GM23338 (cell line): Measurements from ENCODE around the gene TLR1. TPM values are rescaled to one million over a fixed set of nuclear protein-coding genes. Genes with fewer than 3 reads are reported as not detected.

Source experiments
- ATAC-seq: fragments of 200-7000 bp; cut with Tn5 transposase; 3 replicates; pipeline ENCODE4 v1.9.1; 2020
- DNase-seq: peaks from one replicate; pipeline ENCODE4 v3.0.0-alpha.2; 2015; ENCODE audit warnings: low spot score
- H2AFZ ChIP-seq: fragments of 200-600 bp; sonication (generic); 2 replicates; pipeline ENCODE4 v1.8.0; 2016; ENCODE audit warnings: antibody characterized with exemption, mild to moderate bottlenecking, moderate library complexity
- H3F3A ChIP-seq: fragments of 200-600 bp; sonication (generic); replicated peaks from 2 replicates; pipeline ENCODE4 v1.8.0; 2017; ENCODE audit warnings: antibody characterized with exemption, mixed run types, low read depth
- H3K27ac ChIP-seq: fragments of 200-600 bp; sonication (generic); 2 replicates; pipeline ENCODE4 v1.6.1; 2016; ENCODE audit warnings: low read depth
- H3K27me3 ChIP-seq: fragments of 200-600 bp; sonication (generic); 2 replicates; pipeline ENCODE4 v1.8.0; 2016; ENCODE audit warnings: mild to moderate bottlenecking, mixed run types, moderate library complexity; ENCODE audit not compliant: insufficient read depth
- H3K36me3 ChIP-seq: fragments of 200-600 bp; sonication (generic); 2 replicates; pipeline ENCODE4 v1.8.0; 2016; ENCODE audit warnings: mild to moderate bottlenecking; ENCODE audit not compliant: insufficient read depth
- H3K4me1 ChIP-seq: fragments of 200-600 bp; sonication (generic); 2 replicates; pipeline ENCODE4 v1.8.0; 2016; ENCODE audit warnings: mild to moderate bottlenecking, moderate library complexity; ENCODE audit not compliant: insufficient read depth
- H3K4me2 ChIP-seq: fragments of 200-600 bp; sonication (generic); 2 replicates; pipeline ENCODE4 v1.7.1; 2017; ENCODE audit warnings: mixed run types
- H3K4me3 ChIP-seq: fragments of 200-600 bp; sonication (generic); 2 replicates; pipeline ENCODE4 v1.6.1; 2016; ENCODE audit warnings: mixed run types
- H3K79me2 ChIP-seq: fragments of 200-600 bp; sonication (generic); replicated peaks from 2 replicates; pipeline ENCODE4 v1.8.0; 2017; ENCODE audit warnings: mild to moderate bottlenecking; ENCODE audit not compliant: insufficient read depth
- H3K9me2 ChIP-seq: fragments of 200-600 bp; sonication (generic); 2 replicates; pipeline ENCODE4 v1.8.0; 2017; ENCODE audit not compliant: insufficient read depth
- H4K20me1 ChIP-seq: fragments of 200-600 bp; sonication (generic); replicated peaks from 2 replicates; pipeline ENCODE4 v1.8.0; 2017; ENCODE audit warnings: mild to moderate bottlenecking; ENCODE audit not compliant: insufficient read depth
- H3K27ac Mint-ChIP-seq: 2 replicates; pipeline ENCODE4 v1.8.0; 2020; ENCODE audit warnings: inconsistent platforms, mild to moderate bottlenecking, moderate library complexity, mixed read lengths
- H3K27me3 Mint-ChIP-seq: 3 replicates; pipeline ENCODE4 v1.8.0; 2022; ENCODE audit warnings: low read depth, mild to moderate bottlenecking, moderate library complexity, mixed read lengths, inconsistent platforms; ENCODE audit not compliant: insufficient read depth, poor library complexity
- H3K36me3 Mint-ChIP-seq: 3 replicates; pipeline ENCODE4 v1.8.0; 2021; ENCODE audit warnings: low read depth, mild to moderate bottlenecking, inconsistent platforms, moderate library complexity, mixed read lengths
- H3K4me1 Mint-ChIP-seq: 3 replicates; pipeline ENCODE4 v1.8.0; 2020; ENCODE audit warnings: mild to moderate bottlenecking, inconsistent platforms, mixed read lengths
- H3K4me3 Mint-ChIP-seq: 3 replicates; pipeline ENCODE4 v1.8.0; 2021; ENCODE audit warnings: moderate library complexity, mild to moderate bottlenecking, inconsistent platforms, mixed read lengths
- H3K9me3 Mint-ChIP-seq: 3 replicates; pipeline ENCODE4 v1.8.0; 2020; ENCODE audit warnings: moderate library complexity, mild to moderate bottlenecking, inconsistent platforms, mixed read lengths
- CREB1 ChIP-seq: fragments of 250-450 bp; sonication (Bioruptor Pico); IDR thresholded peaks from 2 replicates; pipeline ENCODE4 v1.5.0; 2020; ENCODE audit warnings: low read depth, mild to moderate bottlenecking, moderate library complexity
- CTCF ChIP-seq, 2 experiments: fragments of 200-600 bp in 1 of 2; sonication (generic) in 1 of 2; conservative IDR thresholded peaks; 2 replicates each; pipeline versions ENCODE4 v1.5.1 to v1.6.1; 2016 to 2017; ENCODE audit warnings: antibody characterized with exemption in 2 of 2, low read depth in 2 of 2, mild to moderate bottlenecking in 2 of 2, moderate library complexity in 1 of 2
- EZH2 ChIP-seq: fragments of 200-600 bp; sonication (generic); IDR thresholded peaks from one replicate; pipeline ENCODE4 v1.8.0; 2017; ENCODE audit warnings: antibody characterized with exemption, mild to moderate bottlenecking, low read depth; ENCODE audit not compliant: unreplicated experiment
- JUNB ChIP-seq: IDR thresholded peaks from one replicate; pipeline ENCODE4 v1.6.1; 2016; ENCODE audit warnings: antibody characterized with exemption; ENCODE audit not compliant: unreplicated experiment
- NANOG ChIP-seq: IDR thresholded peaks from 2 replicates; pipeline ENCODE4 v1.6.1; 2016; ENCODE audit warnings: antibody characterized with exemption, borderline replicate concordance
- POLR2AphosphoS5 ChIP-seq: IDR thresholded peaks from 2 replicates; pipeline ENCODE4 v1.6.1; 2016; ENCODE audit warnings: antibody characterized with exemption, low read depth
- REST ChIP-seq: IDR thresholded peaks from one replicate; pipeline ENCODE4 v1.6.1; 2018; ENCODE audit warnings: antibody characterized with exemption; ENCODE audit not compliant: unreplicated experiment
- STAT1 ChIP-seq: IDR thresholded peaks from one replicate; pipeline ENCODE4 v1.6.1; 2016; ENCODE audit warnings: antibody characterized with exemption; ENCODE audit not compliant: unreplicated experiment
- ZNF114 ChIP-seq: fragments of 250-450 bp; sonication (Bioruptor Pico); IDR thresholded peaks from 2 replicates; pipeline ENCODE4 v1.5.0; 2020; ENCODE audit warnings: mild to moderate bottlenecking, moderate library complexity
- ZNF331 ChIP-seq: fragments of 250-450 bp; sonication (Bioruptor Pico); IDR thresholded peaks from 2 replicates; pipeline ENCODE4 v1.5.0; 2020; ENCODE audit warnings: low read depth, mild to moderate bottlenecking, moderate library complexity
- polyA plus RNA-seq: library from polyadenylated mRNA; unstranded; fragments of >200 nt; fragmentation: Nextera tagmentation; extraction: Ambion mirVana; gene quantifications from 2 replicates; pipeline ENCODE4 v1.2.1, GENCODE V29; 2016
- total RNA-seq: library from RNA; depleted of rRNA; stranded (reverse); fragments of >200 nt; shearing (Covaris generic); gene quantifications from 2 replicates; pipeline ENCODE4 v1.2.3, GENCODE V29; 2014
- TF ChIP-seq, protein P1 (sequence below): IDR thresholded peaks from 2 replicates; pipeline ENCODE4 v1.6.1; 2016; ENCODE audit warnings: antibody characterized with exemption
- TF ChIP-seq, protein P2 (sequence below): fragments of 250-450 bp; sonication (Bioruptor Pico); IDR thresholded peaks from 2 replicates; pipeline ENCODE4 v1.5.0; 2020; ENCODE audit warnings: mild to moderate bottlenecking, moderate library complexity

The TLR1 gene
- total and polyA plus RNA-seq, 2 experiments from 2014 or later = 0.07 TPM; not detected in 1

- TF ChIP-seq ZNF331 (CRISPR knock-in tag) (no peak), CTCF (conservative IDR thresholded peaks at IDR 0.05; ENCODE audit: low read depth in 2 of 2) (no peak), REST (no peak), EZH2 (no peak), POLR2AphosphoS5 (no peak), CREB1 (CRISPR knock-in tag) (no peak), STAT1 (no peak), ZNF114 (CRISPR knock-in tag) (no peak), NANOG (no peak), JUNB (no peak)
- TF ChIP-seq, protein P1, sequence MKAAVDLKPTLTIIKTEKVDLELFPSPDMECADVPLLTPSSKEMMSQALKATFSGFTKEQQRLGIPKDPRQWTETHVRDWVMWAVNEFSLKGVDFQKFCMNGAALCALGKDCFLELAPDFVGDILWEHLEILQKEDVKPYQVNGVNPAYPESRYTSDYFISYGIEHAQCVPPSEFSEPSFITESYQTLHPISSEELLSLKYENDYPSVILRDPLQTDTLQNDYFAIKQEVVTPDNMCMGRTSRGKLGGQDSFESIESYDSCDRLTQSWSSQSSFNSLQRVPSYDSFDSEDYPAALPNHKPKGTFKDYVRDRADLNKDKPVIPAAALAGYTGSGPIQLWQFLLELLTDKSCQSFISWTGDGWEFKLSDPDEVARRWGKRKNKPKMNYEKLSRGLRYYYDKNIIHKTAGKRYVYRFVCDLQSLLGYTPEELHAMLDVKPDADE = no peak
- TF ChIP-seq, protein P2, sequence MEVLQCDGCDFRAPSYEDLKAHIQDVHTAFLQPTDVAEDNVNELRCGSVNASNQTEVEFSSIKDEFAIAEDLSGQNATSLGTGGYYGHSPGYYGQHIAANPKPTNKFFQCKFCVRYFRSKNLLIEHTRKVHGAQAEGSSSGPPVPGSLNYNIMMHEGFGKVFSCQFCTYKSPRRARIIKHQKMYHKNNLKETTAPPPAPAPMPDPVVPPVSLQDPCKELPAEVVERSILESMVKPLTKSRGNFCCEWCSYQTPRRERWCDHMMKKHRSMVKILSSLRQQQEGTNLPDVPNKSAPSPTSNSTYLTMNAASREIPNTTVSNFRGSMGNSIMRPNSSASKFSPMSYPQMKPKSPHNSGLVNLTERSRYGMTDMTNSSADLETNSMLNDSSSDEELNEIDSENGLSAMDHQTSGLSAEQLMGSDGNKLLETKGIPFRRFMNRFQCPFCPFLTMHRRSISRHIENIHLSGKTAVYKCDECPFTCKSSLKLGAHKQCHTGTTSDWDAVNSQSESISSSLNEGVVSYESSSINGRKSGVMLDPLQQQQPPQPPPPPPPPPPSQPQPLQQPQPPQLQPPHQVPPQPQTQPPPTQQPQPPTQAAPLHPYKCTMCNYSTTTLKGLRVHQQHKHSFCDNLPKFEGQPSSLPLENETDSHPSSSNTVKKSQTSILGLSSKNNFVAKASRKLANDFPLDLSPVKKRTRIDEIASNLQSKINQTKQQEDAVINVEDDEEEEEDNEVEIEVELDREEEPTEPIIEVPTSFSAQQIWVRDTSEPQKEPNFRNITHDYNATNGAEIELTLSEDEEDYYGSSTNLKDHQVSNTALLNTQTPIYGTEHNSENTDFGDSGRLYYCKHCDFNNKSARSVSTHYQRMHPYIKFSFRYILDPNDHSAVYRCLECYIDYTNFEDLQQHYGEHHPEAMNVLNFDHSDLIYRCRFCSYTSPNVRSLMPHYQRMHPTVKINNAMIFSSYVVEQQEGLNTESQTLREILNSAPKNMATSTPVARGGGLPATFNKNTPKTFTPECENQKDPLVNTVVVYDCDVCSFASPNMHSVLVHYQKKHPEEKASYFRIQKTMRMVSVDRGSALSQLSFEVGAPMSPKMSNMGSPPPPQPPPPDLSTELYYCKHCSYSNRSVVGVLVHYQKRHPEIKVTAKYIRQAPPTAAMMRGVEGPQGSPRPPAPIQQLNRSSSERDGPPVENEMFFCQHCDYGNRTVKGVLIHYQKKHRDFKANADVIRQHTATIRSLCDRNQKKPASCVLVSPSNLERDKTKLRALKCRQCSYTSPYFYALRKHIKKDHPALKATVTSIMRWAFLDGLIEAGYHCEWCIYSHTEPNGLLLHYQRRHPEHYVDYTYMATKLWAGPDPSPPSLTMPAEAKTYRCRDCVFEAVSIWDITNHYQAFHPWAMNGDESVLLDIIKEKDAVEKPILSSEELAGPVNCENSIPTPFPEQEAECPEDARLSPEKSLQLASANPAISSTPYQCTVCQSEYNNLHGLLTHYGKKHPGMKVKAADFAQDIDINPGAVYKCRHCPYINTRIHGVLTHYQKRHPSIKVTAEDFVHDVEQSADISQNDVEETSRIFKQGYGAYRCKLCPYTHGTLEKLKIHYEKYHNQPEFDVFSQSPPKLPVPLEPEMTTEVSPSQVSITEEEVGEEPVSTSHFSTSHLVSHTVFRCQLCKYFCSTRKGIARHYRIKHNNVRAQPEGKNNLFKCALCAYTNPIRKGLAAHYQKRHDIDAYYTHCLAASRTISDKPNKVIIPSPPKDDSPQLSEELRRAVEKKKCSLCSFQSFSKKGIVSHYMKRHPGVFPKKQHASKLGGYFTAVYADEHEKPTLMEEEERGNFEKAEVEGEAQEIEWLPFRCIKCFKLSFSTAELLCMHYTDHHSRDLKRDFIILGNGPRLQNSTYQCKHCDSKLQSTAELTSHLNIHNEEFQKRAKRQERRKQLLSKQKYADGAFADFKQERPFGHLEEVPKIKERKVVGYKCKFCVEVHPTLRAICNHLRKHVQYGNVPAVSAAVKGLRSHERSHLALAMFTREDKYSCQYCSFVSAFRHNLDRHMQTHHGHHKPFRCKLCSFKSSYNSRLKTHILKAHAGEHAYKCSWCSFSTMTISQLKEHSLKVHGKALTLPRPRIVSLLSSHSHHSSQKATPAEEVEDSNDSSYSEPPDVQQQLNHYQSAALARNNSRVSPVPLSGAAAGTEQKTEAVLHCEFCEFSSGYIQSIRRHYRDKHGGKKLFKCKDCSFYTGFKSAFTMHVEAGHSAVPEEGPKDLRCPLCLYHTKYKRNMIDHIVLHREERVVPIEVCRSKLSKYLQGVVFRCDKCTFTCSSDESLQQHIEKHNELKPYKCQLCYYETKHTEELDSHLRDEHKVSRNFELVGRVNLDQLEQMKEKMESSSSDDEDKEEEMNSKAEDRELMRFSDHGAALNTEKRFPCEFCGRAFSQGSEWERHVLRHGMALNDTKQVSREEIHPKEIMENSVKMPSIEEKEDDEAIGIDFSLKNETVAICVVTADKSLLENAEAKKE (CRISPR knock-in tag) = no peak
- Mint-ChIP-seq H3K36me3 (peaks cover 14% of the 10 kb centered on the region), H3K4me3 (no peak overlapping the region), H3K9me3 (peaks cover 18% of the 10 kb centered on the region), H3K27ac (no peak overlapping the region), H3K27me3 (peaks cover 2% of the 10 kb centered on the region), H3K4me1 (peaks cover 7% of the 10 kb centered on the region)
- H3K27me3 ChIP-seq = no peaks in the 10 kb centered on the region
- H3K4me2 ChIP-seq = no peak overlapping the region
- no peaks in the 10 kb centered on the region for H3K9me2 ChIP-seq
- H3K27ac ChIP-seq = no peak overlapping the region
- no peak for ATAC-seq
- no peaks in the 10 kb centered on the region for H4K20me1 ChIP-seq
- H3K4me1 ChIP-seq = peaks cover 12% of the 10 kb centered on the region
- no peak overlapping the region for H2AFZ ChIP-seq
- no peaks in the 10 kb centered on the region for H3K79me2 ChIP-seq
- no peaks in the 10 kb centered on the region; the same call in 1 of the 2 replicates for H3K36me3 ChIP-seq
- DNase-seq = no peak
- no peak overlapping the region for H3K4me3 ChIP-seq
- no peaks in the 10 kb centered on the region for H3F3A ChIP-seq
Observed at GRCh38 chr4:38747629-38748028, 57.0 kb downstream of the TLR1 start.
